Cardiac muscle cell (in vitro differentiated cells and primary cell): ENCODE measurements around the gene COL26A1. TPM values are rescaled to one million over a fixed set of nuclear protein-coding genes. Genes with fewer than 3 reads are reported as not detected.

Experiments
- DNase-seq, 2 donors: peaks; one replicate each; pipeline versions ENCODE4 v3.0.0 to v3.0.0-alpha.2; 2010 to 2017; ENCODE audit warnings: low read depth in 1 of 2, low spot score in 1 of 2
- H3K27ac ChIP-seq: fragments of 200-600 bp; sonication (generic); 2 replicates; pipeline ENCODE4 v1.5.1; 2016
- H3K27me3 ChIP-seq: fragments of 200-600 bp; sonication (generic); 2 replicates; pipeline ENCODE4 v1.6.0; 2016; ENCODE audit warnings: control low read depth
- H3K36me3 ChIP-seq: fragments of 200-600 bp; sonication (generic); 2 replicates; pipeline ENCODE4 v1.5.1; 2016; ENCODE audit warnings: control low read depth
- H3K4me1 ChIP-seq: fragments of 200-600 bp; sonication (generic); 2 replicates; pipeline ENCODE4 v1.8.1; 2017; ENCODE audit warnings: low read depth, mild to moderate bottlenecking, mixed run types
- H3K4me3 ChIP-seq: fragments of 200-600 bp; sonication (generic); 2 replicates; pipeline ENCODE4 v1.5.1; 2016; ENCODE audit warnings: mild to moderate bottlenecking
- H3K9me3 ChIP-seq: fragments of 200-600 bp; sonication (generic); 2 replicates; pipeline ENCODE4 v1.5.1; 2017; ENCODE audit warnings: low read depth, mild to moderate bottlenecking, control low read depth
- CTCF ChIP-seq: IDR thresholded peaks from 2 replicates; pipeline ENCODE4 v1.5.1; 2012; ENCODE audit warnings: low read depth, mild to moderate bottlenecking, low read length
- polyA plus RNA-seq: library from polyadenylated mRNA; unstranded; fragments of >200 nt; fragmentation: Nextera tagmentation; extraction: Ambion mirVana; gene quantifications from 2 replicates; pipeline ENCODE4 v1.2.1, GENCODE V29; 2016
- total RNA-seq: library from RNA; depleted of rRNA; stranded (reverse); fragments of >200 nt; gene quantifications from 2 replicates; pipeline ENCODE4 v1.2.3, GENCODE V29; 2016

COL26A1 gene
- total and polyA plus RNA-seq, 2 experiments from 2014 or later: 12.5 to 44.8 TPM

- H3K27me3 ChIP-seq: no peaks in the 10 kb centered on the region
- no peaks in the 10 kb centered on the region for H3K4me1 ChIP-seq
- no peaks in the 10 kb centered on the region for H3K36me3 ChIP-seq
- TF ChIP-seq CTCF: no peak
- no peak overlapping the region for H3K4me3 ChIP-seq
- DNase-seq: no peak
- H3K27ac ChIP-seq: no peak overlapping the region
- no peaks in the 10 kb centered on the region for H3K9me3 ChIP-seq
Measured at GRCh38 chr7:101400751-101401150, 38.1 kb downstream of the COL26A1 start.

GRCh38 chr7:101401390-101402080, 38.9 kb downstream of the COL26A1 start:
- no peaks in the 10 kb centered on the region for H3K36me3 ChIP-seq
- TF ChIP-seq CTCF: no peak
- H3K27ac ChIP-seq: no peak overlapping the region
- no peaks in the 10 kb centered on the region for H3K27me3 ChIP-seq
- no peak overlapping the region for H3K4me3 ChIP-seq
- DNase-seq: peak in 1 of 2 donors; percentile 10
- no peaks in the 10 kb centered on the region for H3K9me3 ChIP-seq
- no peaks in the 10 kb centered on the region for H3K4me1 ChIP-seq

- no peak overlapping the region for H3K4me3 ChIP-seq
- no peaks in the 10 kb centered on the region for H3K4me1 ChIP-seq
- H3K36me3 ChIP-seq: no peaks in the 10 kb centered on the region
- H3K27ac ChIP-seq: no peak overlapping the region
- no peaks in the 10 kb centered on the region for H3K9me3 ChIP-seq
- TF ChIP-seq CTCF: no peak
- DNase-seq: peak in 1 of 2 donors; percentile 23
- H3K27me3 ChIP-seq: no peaks in the 10 kb centered on the region
Measured at GRCh38 chr7:101402081-101402779, 39.6 kb downstream of the COL26A1 start.

- Histone ChIP-seq H3K9me3 (no peaks in the 10 kb centered on the region), H3K4me1 (no peaks in the 10 kb centered on the region), H3K27me3 (no peaks in the 10 kb centered on the region), H3K27ac (no peak overlapping the region), H3K36me3 (no peaks in the 10 kb centered on the region), H3K4me3 (no peak overlapping the region)
- no peak for DNase-seq
- no peak for TF ChIP-seq CTCF
Measured at GRCh38 chr7:101402835-101403234, 40.2 kb downstream of the COL26A1 start.

- Histone ChIP-seq H3K27me3 (no peaks in the 10 kb centered on the region), H3K27ac (no peak overlapping the region), H3K4me1 (no peaks in the 10 kb centered on the region), H3K4me3 (no peak overlapping the region), H3K36me3 (no peaks in the 10 kb centered on the region), H3K9me3 (no peaks in the 10 kb centered on the region)
- no peak for DNase-seq
- TF ChIP-seq CTCF: no peak
Measured at GRCh38 chr7:101405474-101406067, 42.9 kb downstream of the COL26A1 start.
